Sigmoid colon (tissue), 7 donors: Measurements from ENCODE around the gene ATRNL1. TPM values are rescaled to one million over a fixed set of nuclear protein-coding genes. Genes with fewer than 3 reads are reported as not detected.

Source experiments
- DNase-seq: peaks from one replicate; pipeline ENCODE4 v3.0.0-alpha.2; 2019
- H3K27ac ChIP-seq, 4 donors: fragments of 200-600 bp; sonication (generic); one replicate each; pipeline ENCODE4 v1.5.1; 2016 to 2019; ENCODE audit warnings: mild to moderate bottlenecking in 1 of 4
- H3K27me3 ChIP-seq, 3 donors: fragments of 200-600 bp; sonication (generic); one replicate each; pipeline ENCODE4 v1.5.1; 2019; ENCODE audit warnings: mild to moderate bottlenecking in 1 of 3
- H3K36me3 ChIP-seq, 4 donors: fragments of 200-600 bp; sonication (generic); one replicate each; pipeline ENCODE4 v1.5.1; 2016 to 2019
- H3K4me1 ChIP-seq, 4 donors: fragments of 200-600 bp; sonication (generic); one replicate each; pipeline ENCODE4 v1.5.1; 2017 to 2019
- H3K4me3 ChIP-seq, 4 donors: fragments of 200-600 bp; sonication (generic); one replicate each; pipeline ENCODE4 v1.5.1; 2017 to 2019; ENCODE audit warnings: mild to moderate bottlenecking in 2 of 4, moderate library complexity in 1 of 4
- H3K9me3 ChIP-seq, 4 donors: fragments of 200-600 bp in 3 of 4; sonication (generic) in 3 of 4; one replicate each; pipeline versions ENCODE4 v1.5.1 to v1.6.1; 2013 to 2019
- CTCF ChIP-seq, 4 experiments: fragments of 450-650 bp in 3 of 4; fragments of 200-600 bp in 1 of 4; IDR thresholded peaks; one replicate each; pipeline ENCODE4 v1.5.1; 2016 to 2019; ENCODE audit warnings: antibody characterized with exemption in 4 of 4, mild to moderate bottlenecking in 3 of 4, moderate library complexity in 2 of 4
- EP300 ChIP-seq, 4 donors: sonication (generic); formaldehyde crosslinking; IDR thresholded peaks; one replicate each; pipeline ENCODE4 v1.6.1; 2017; ENCODE audit warnings: antibody characterized with exemption in 4 of 4
- POLR2A ChIP-seq, 2 donors: fragments of 450-650 bp; IDR thresholded peaks; one replicate each; pipeline ENCODE4 v1.6.1; 2016; ENCODE audit warnings: antibody characterized with exemption in 2 of 2, mild to moderate bottlenecking in 2 of 2, moderate library complexity in 2 of 2
- POLR2AphosphoS5 ChIP-seq, 4 donors: sonication (generic); formaldehyde crosslinking; IDR thresholded peaks; one replicate each; pipeline ENCODE4 v1.6.1; 2017; ENCODE audit warnings: antibody characterized with exemption in 4 of 4
- WGBS, 2 donors: extraction: QIAGEN DNeasy Blood & Tissue Kit; methylation state at CpG; one replicate each; pipeline ENCODE4 v1.1.7; 2013; 5-methylcytosine and 5-hydroxymethylcytosine counted together
- intact Hi-C: fragments of 100-400 bp; cut with DNase I; formaldehyde crosslinking; loops from one replicate; pipeline ENCODE4 v1.15.1; 2023
- polyA plus RNA-seq, 3 donors: library from polyadenylated mRNA; stranded (reverse); fragments of 200-250 nt; gene quantifications; one replicate each; pipeline ENCODE4 v1.2.3, GENCODE V29; 2013
- total RNA-seq, 4 donors: library from RNA; depleted of rRNA; stranded (reverse); fragments of >200 nt; gene quantifications; one replicate each; pipeline ENCODE4 v1.1.0, GENCODE V29; 2016
- donor health status: healthy with polysubstance abuse.
- donor health status: Bipolar disorder and iron deficiency.
- donor health status: healthy.

ATRNL1 gene
- total and polyA plus RNA-seq, 7 donors = 0.57 to 17.3 (median 6.9) TPM; not detected in 1

DNA sequence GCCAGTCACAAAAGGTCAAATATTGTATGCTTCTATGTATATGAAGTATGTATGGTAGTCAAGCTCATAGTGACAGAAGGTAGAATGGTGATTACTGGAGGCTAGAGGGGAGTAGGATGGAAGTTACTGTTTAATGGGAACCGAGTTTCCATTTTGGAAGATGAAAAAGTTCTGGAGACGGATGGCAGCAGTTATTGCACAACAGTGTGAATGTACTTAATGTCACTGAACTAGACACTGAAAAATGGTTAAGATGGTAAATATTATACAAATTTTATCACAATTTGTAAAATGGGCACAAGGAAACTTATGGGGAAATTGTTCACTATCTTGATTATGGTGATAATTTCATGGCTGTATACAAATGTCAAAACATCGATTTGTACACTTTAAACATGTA is 895.2 kb downstream of the ATRNL1 start:
- Histone ChIP-seq H3K27me3 (no peaks in the 10 kb centered on the region), H3K27ac (no peak overlapping the region), H3K9me3 (peaks cover 0 to 6% (median 0%) of the 10 kb centered on the region in 4 donors), H3K4me3 (no peak overlapping the region), H3K4me1 (no peaks in the 10 kb centered on the region), H3K36me3 (no peaks in the 10 kb centered on the region)
- DNase-seq = no peak
- intact Hi-C loops = no loop called here
- TF ChIP-seq EP300 (IDR thresholded peaks at IDR 0.05) = no peak
- no peak for TF ChIP-seq POLR2A (IDR thresholded peaks at IDR 0.05)
- no peak for TF ChIP-seq POLR2AphosphoS5 (IDR thresholded peaks at IDR 0.05)
- TF ChIP-seq CTCF (IDR thresholded peaks at IDR 0.05) = no peak
- 89 to 91% methylated on average over 3 of the region's 3 CpGs for WGBS, 2 donors

DNA sequence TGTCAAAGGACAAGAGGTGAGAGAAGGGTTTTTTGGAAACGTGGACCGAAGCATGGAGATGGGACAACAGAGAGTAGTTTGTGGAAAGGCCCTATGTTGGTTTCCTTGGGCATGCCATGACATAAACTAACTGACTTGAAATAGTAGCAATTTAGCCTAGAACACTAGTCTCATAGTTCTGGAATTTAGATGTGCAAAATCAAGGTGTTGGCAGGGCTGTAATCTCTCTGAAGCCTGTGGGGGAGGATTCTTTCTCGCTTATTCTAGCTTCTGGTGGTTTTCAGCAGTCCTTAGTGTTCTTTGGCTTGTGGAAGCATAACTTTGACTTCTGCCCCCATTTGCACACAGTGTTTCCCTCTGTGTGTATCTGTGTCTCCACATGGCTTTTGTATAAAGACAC is 896.5 kb downstream of the ATRNL1 start:
- Histone ChIP-seq H3K4me3 (no peak overlapping the region), H3K27me3 (no peaks in the 10 kb centered on the region), H3K27ac (no peak overlapping the region), H3K36me3 (no peaks in the 10 kb centered on the region), H3K9me3 (peaks cover 0 to 8% (median 1%) of the 10 kb centered on the region in 4 donors), H3K4me1 (no peaks in the 10 kb centered on the region)
- no peak for DNase-seq
- intact Hi-C loops = no loop called here
- no peak for TF ChIP-seq POLR2A (IDR thresholded peaks at IDR 0.05)
- WGBS, 2 donors = 76 to 81% methylated on average over 3 of the region's 3 CpGs

DNA sequence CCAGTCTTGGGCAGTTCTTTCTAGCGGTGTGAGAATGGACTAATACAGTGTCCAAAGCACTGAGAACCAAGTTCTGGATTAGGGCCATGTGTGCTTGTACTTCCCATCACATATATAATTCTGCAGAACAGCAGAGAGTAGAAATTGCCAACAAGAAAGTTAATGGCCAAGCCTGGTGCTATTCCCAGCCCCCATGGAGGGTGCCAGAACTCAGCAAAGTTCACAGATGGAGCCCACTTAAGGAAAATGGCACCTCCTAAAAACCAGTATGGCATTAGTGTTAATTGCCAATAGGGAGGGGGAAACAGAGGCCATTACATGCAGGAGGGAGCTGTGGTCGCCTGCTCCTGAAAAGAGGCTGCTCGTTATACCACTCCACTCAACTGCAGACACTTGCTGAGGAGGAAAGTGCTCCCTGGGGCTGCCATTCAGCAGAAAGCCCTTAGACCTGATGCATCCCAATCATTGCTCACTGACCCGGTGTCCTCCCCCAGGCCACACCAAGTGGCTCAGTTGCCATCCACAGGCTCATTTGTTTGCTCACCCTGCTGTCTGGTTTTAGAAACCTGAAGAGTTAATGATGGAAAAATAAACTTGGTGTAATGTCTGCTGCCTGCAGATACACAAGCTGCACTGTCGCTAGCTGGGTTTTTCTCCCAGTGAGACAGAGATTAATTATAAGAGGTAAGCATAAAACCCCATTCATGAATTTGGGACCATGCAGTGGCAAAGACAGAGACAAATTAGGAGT is 899.2 kb downstream of the ATRNL1 start:
- intact Hi-C loops = no loop called here
- Histone ChIP-seq H3K9me3 (peaks cover 0 to 6% (median 1%) of the 10 kb centered on the region in 4 donors), H3K4me3 (no peak overlapping the region), H3K36me3 (no peaks in the 10 kb centered on the region), H3K4me1 (no peaks in the 10 kb centered on the region), H3K27me3 (no peaks in the 10 kb centered on the region), H3K27ac (no peak overlapping the region)
- no peak for DNase-seq
- no peak for TF ChIP-seq EP300 (IDR thresholded peaks at IDR 0.05)
- TF ChIP-seq CTCF (IDR thresholded peaks at IDR 0.05) = no peak
- TF ChIP-seq POLR2AphosphoS5 (IDR thresholded peaks at IDR 0.05) = no peak
- TF ChIP-seq POLR2A (IDR thresholded peaks at IDR 0.05) = no peak
- WGBS, 2 donors = 56 to 66% methylated on average over 5 of the region's 5 CpGs

GRCh38 chr10:115996031-115996430 is 902.9 kb downstream of the ATRNL1 start:
- Histone ChIP-seq H3K4me3 (no peak overlapping the region), H3K4me1 (peaks cover 0 to 6% (median under 1%) of the 10 kb centered on the region in 4 donors), H3K9me3 (peaks cover 0 to 3% (median 1%) of the 10 kb centered on the region in 4 donors), H3K27ac (no peak overlapping the region), H3K36me3 (no peaks in the 10 kb centered on the region), H3K27me3 (no peaks in the 10 kb centered on the region)
- WGBS, 2 donors = 30 to 42% methylated on average over 1 of the region's 1 CpG
- no peak for DNase-seq
- intact Hi-C loops = no loop called here
- TF ChIP-seq EP300 (IDR thresholded peaks at IDR 0.05) (no peak), POLR2AphosphoS5 (IDR thresholded peaks at IDR 0.05) (no peak), CTCF (IDR thresholded peaks at IDR 0.05) (no peak), POLR2A (IDR thresholded peaks at IDR 0.05) (no peak)

DNA sequence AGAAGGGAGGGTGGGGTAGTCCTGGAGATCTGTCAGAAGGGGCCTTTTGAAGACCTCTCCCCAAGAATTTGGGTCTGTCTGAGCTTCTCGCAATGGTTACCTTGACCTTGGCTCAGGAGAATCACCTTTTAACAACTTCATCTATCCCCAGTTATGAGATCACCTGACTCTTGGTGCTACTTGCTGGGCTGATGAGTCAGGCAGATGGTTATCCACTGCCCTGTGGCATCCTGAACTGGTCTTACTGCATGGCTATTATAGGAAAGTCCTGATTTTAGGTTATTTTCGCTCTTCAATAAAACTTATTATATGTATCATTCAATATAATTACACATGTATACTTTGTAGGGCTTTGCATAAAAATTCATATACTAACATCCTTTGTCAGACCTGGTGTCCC is 905.1 kb downstream of the ATRNL1 start:
- DNase-seq = no peak
- no peak overlapping the region for H3K4me3 ChIP-seq
- H3K36me3 ChIP-seq = no peaks in the 10 kb centered on the region
- 90 to 91% methylated on average over 2 of the region's 2 CpGs for WGBS, 2 donors
- TF ChIP-seq CTCF (IDR thresholded peaks at IDR 0.05) (no peak), POLR2A (IDR thresholded peaks at IDR 0.05) (no peak), POLR2AphosphoS5 (IDR thresholded peaks at IDR 0.05) (no peak), EP300 (IDR thresholded peaks at IDR 0.05) (no peak)
- H3K4me1 ChIP-seq = peaks cover 0 to 6% (median 5%) of the 10 kb centered on the region in 4 donors
- peaks cover 0 to 3% (median 1%) of the 10 kb centered on the region in 4 donors for H3K9me3 ChIP-seq
- no peak overlapping the region for H3K27ac ChIP-seq
- intact Hi-C loops = no loop called here
- H3K27me3 ChIP-seq = no peaks in the 10 kb centered on the region

Other genes with a start within 250 kb of the ATRNL1 start
- 10 to 100 TPM; 10.5 to 14.3 (median 12.8) TPM for gene TRUB1, start 155.2 kb upstream of the ATRNL1 start, total RNA-seq
- 1 to 10 TPM; 7.8 to 9.0 (median 8.0) TPM for gene TRUB1, start 155.2 kb upstream of the ATRNL1 start, polyA plus RNA-seq